Measurements from ENCODE around the gene C19orf85.

DNA sequence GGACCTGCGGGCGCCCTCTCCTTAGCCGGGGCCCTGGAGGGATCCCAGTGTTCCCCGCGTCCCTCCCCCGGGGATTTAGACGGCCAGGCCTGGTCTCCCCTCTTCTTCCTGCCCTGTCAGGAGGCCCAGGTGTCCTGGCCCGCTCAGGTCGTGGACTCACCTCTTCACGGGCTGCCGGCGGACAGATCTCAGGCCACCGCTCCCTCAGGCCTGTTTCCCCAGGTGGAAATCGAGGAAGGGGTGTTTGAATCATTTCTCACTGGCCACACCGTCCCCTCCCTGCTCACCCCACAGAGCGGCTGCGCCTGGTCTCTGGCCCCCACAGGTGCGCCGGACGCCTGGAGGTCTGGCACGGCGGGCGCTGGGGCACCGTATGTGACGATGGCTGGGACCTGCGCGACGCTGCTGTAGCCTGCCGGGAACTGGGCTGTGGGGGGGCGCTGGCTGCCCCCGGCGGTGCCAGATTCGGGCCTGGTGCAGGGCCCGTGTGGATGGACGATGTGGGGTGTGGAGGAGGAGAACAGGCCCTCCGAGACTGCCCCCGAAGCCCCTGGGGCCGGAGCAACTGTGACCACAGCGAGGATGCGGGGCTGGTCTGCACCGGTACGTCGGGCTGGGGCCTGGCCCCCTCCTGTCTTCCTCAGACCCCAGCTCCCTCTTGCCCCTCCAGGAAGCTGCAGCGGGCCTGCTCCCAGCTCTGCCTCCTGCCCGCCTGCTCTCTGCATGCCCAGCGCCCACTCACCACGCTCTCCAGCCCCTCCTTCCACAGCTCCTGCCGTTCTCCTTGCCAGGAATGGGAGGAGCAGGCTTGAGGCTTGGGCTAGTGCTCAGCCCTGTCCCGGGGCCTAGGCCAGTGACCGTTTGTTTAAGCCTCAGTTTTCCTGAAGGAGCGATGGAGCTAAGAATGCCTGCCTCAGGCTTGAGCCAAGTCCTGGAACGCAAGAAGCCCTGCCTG is 26.2 kb upstream of the C19orf85 start:
- TF ChIP-seq, protein P1, sequence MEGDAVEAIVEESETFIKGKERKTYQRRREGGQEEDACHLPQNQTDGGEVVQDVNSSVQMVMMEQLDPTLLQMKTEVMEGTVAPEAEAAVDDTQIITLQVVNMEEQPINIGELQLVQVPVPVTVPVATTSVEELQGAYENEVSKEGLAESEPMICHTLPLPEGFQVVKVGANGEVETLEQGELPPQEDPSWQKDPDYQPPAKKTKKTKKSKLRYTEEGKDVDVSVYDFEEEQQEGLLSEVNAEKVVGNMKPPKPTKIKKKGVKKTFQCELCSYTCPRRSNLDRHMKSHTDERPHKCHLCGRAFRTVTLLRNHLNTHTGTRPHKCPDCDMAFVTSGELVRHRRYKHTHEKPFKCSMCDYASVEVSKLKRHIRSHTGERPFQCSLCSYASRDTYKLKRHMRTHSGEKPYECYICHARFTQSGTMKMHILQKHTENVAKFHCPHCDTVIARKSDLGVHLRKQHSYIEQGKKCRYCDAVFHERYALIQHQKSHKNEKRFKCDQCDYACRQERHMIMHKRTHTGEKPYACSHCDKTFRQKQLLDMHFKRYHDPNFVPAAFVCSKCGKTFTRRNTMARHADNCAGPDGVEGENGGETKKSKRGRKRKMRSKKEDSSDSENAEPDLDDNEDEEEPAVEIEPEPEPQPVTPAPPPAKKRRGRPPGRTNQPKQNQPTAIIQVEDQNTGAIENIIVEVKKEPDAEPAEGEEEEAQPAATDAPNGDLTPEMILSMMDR (conservative IDR thresholded peaks at IDR 0.05 in 1 of 2, IDR thresholded peaks at IDR 0.05 in 1 of 2; ENCODE audit: low read depth in 1 of 2, low read length in 2 of 2) = no peak
- TF ChIP-seq EZH2 (IDR thresholded peaks at IDR 0.05; ENCODE audit: low read length, missing control alignments) = no peak

All from fibroblast of lung (primary cell).